Stimulated activated effector memory CD8-positive, alpha-beta T cell treated with anti-CD3 and anti-CD28 coated beads, Interleukin-12 subunit alpha, Interleukin-12 subunit beta, amount 100 ng/mL, for 72 hours (primary cell): ENCODE data around the gene SDK2.
A peak's percentile ranks its signal among the peaks of the same experiment; 100 is the strongest.

Experiments used
- ATAC-seq: fragments of 150-1000 bp; cut with Tn5 transposase; 2 replicates; pipeline ENCODE4 v1.10.0; 2021
- DNase-seq, 2 donors: peaks; one replicate each; pipeline ENCODE4 v3.0.0; 2021 to 2022; ENCODE audit warnings: low spot score in 2 of 2
- H3K27ac Mint-ChIP-seq: one replicate; pipeline ENCODE4 v1.8.0; 2022; ENCODE audit warnings: mild to moderate bottlenecking, mixed read lengths
- H3K36me3 Mint-ChIP-seq: one replicate; pipeline ENCODE4 v1.8.0; 2022; ENCODE audit warnings: mild to moderate bottlenecking, mixed read lengths
- H3K4me1 Mint-ChIP-seq: one replicate; pipeline ENCODE4 v1.8.0; 2022; ENCODE audit warnings: mixed read lengths
- H3K4me3 Mint-ChIP-seq: one replicate; pipeline ENCODE4 v1.8.0; 2022; ENCODE audit warnings: mild to moderate bottlenecking, mixed read lengths
- H3K9me3 Mint-ChIP-seq: one replicate; pipeline ENCODE4 v1.8.0; 2022; ENCODE audit warnings: mixed read lengths

SDK2 gene

GRCh38 chr17:73359352-73359751 is 284.9 kb downstream of the SDK2 start:
- DNase-seq, result no peak
- H3K36me3 Mint-ChIP-seq, result no peaks in the 10 kb centered on the region
- no peaks in the 10 kb centered on the region for H3K4me1 Mint-ChIP-seq
- no peaks in the 10 kb centered on the region for H3K9me3 Mint-ChIP-seq
- no peak for ATAC-seq
- H3K27ac Mint-ChIP-seq, result no peak overlapping the region
- H3K4me3 Mint-ChIP-seq, result no peak overlapping the region

GRCh38 chr17:73358668-73359067 is 285.6 kb downstream of the SDK2 start:
- Mint-ChIP-seq H3K4me3 (no peak overlapping the region), H3K4me1 (no peaks in the 10 kb centered on the region), H3K27ac (no peak overlapping the region), H3K9me3 (no peaks in the 10 kb centered on the region), H3K36me3 (no peaks in the 10 kb centered on the region)
- DNase-seq (no peak), ATAC-seq (no peak)

GRCh38 chr17:73357981-73358380 is 286.3 kb downstream of the SDK2 start:
- no peak overlapping the region for H3K4me3 Mint-ChIP-seq
- H3K36me3 Mint-ChIP-seq, result no peaks in the 10 kb centered on the region
- no peaks in the 10 kb centered on the region for H3K4me1 Mint-ChIP-seq
- no peak for ATAC-seq
- DNase-seq, result no peak
- H3K9me3 Mint-ChIP-seq, result no peaks in the 10 kb centered on the region
- no peak overlapping the region for H3K27ac Mint-ChIP-seq

- H3K9me3 Mint-ChIP-seq, result no peaks in the 10 kb centered on the region
- ATAC-seq (no peak), DNase-seq (no peak)
- no peak overlapping the region for H3K27ac Mint-ChIP-seq
- no peak overlapping the region for H3K4me3 Mint-ChIP-seq
- no peaks in the 10 kb centered on the region for H3K36me3 Mint-ChIP-seq
- H3K4me1 Mint-ChIP-seq, result no peaks in the 10 kb centered on the region
Measured at GRCh38 chr17:73357318-73357717, 286.9 kb downstream of the SDK2 start.

GRCh38 chr17:73356561-73357170 is 287.6 kb downstream of the SDK2 start:
- Mint-ChIP-seq H3K4me3 (no peak overlapping the region), H3K36me3 (no peaks in the 10 kb centered on the region), H3K27ac (no peak overlapping the region), H3K4me1 (no peaks in the 10 kb centered on the region), H3K9me3 (no peaks in the 10 kb centered on the region)
- no peak for DNase-seq
- no peak for ATAC-seq

- no peaks in the 10 kb centered on the region for H3K9me3 Mint-ChIP-seq
Measured at GRCh38 chr17:73354423-73355284, 289.6 kb downstream of the SDK2 start.

GRCh38 chr17:73352261-73352660 is 292.0 kb downstream of the SDK2 start:
- DNase-seq, result no peak
- no peak for ATAC-seq

More at GRCh38 chr17:73354423-73355284, 289.6 kb downstream of the SDK2 start:
- no peak for DNase-seq
- Mint-ChIP-seq H3K4me3 (no peak overlapping the region), H3K36me3 (no peaks in the 10 kb centered on the region), H3K4me1 (no peaks in the 10 kb centered on the region), H3K27ac (peak overlapping the region; percentile 43)
- ATAC-seq, result no peak

GRCh38 chr17:73351764-73352163 is 292.5 kb downstream of the SDK2 start:
- Mint-ChIP-seq H3K27ac (no peak overlapping the region), H3K36me3 (no peaks in the 10 kb centered on the region), H3K4me1 (no peaks in the 10 kb centered on the region), H3K9me3 (no peaks in the 10 kb centered on the region), H3K4me3 (no peak overlapping the region)
- no peak for DNase-seq
- ATAC-seq, result no peak

More at GRCh38 chr17:73352261-73352660, 292.0 kb downstream of the SDK2 start:
- H3K27ac Mint-ChIP-seq, result no peak overlapping the region
- H3K36me3 Mint-ChIP-seq, result no peaks in the 10 kb centered on the region
- no peaks in the 10 kb centered on the region for H3K4me1 Mint-ChIP-seq
- no peak overlapping the region for H3K4me3 Mint-ChIP-seq
- no peaks in the 10 kb centered on the region for H3K9me3 Mint-ChIP-seq

- Mint-ChIP-seq H3K4me1 (no peaks in the 10 kb centered on the region), H3K36me3 (no peaks in the 10 kb centered on the region), H3K27ac (no peak overlapping the region), H3K4me3 (no peak overlapping the region), H3K9me3 (no peaks in the 10 kb centered on the region)
- DNase-seq (no peak), ATAC-seq (no peak)
Measured at GRCh38 chr17:73350864-73351263, 293.4 kb downstream of the SDK2 start.

GRCh38 chr17:73349647-73350046 is 294.6 kb downstream of the SDK2 start:
- no peak overlapping the region for H3K4me3 Mint-ChIP-seq
- DNase-seq (no peak), ATAC-seq (no peak)
- H3K27ac Mint-ChIP-seq, result no peak overlapping the region
- no peaks in the 10 kb centered on the region for H3K9me3 Mint-ChIP-seq
- no peaks in the 10 kb centered on the region for H3K36me3 Mint-ChIP-seq
- H3K4me1 Mint-ChIP-seq, result no peaks in the 10 kb centered on the region

GRCh38 chr17:73349138-73349537 is 295.1 kb downstream of the SDK2 start:
- DNase-seq (no peak), ATAC-seq (no peak)
- H3K4me3 Mint-ChIP-seq, result no peak overlapping the region
- no peaks in the 10 kb centered on the region for H3K9me3 Mint-ChIP-seq
- no peaks in the 10 kb centered on the region for H3K4me1 Mint-ChIP-seq
- H3K27ac Mint-ChIP-seq, result no peak overlapping the region
- no peaks in the 10 kb centered on the region for H3K36me3 Mint-ChIP-seq

GRCh38 chr17:73348829-73349095 is 295.5 kb downstream of the SDK2 start:
- Mint-ChIP-seq H3K4me3 (no peak overlapping the region), H3K9me3 (no peaks in the 10 kb centered on the region)

GRCh38 chr17:73348018-73348828 is 296.0 kb downstream of the SDK2 start:
- Mint-ChIP-seq H3K4me1 (no peaks in the 10 kb centered on the region), H3K36me3 (no peaks in the 10 kb centered on the region), H3K9me3 (no peaks in the 10 kb centered on the region), H3K27ac (no peak overlapping the region), H3K4me3 (no peak overlapping the region)
- ATAC-seq (no peak), DNase-seq (no peak)

More at GRCh38 chr17:73348829-73349095, 295.5 kb downstream of the SDK2 start:
- H3K4me1 Mint-ChIP-seq, result no peaks in the 10 kb centered on the region
- H3K36me3 Mint-ChIP-seq, result no peaks in the 10 kb centered on the region
- DNase-seq, result no peak
- no peak for ATAC-seq
- H3K27ac Mint-ChIP-seq, result no peak overlapping the region

- DNase-seq, result no peak
- H3K4me1 Mint-ChIP-seq, result no peaks in the 10 kb centered on the region
- H3K36me3 Mint-ChIP-seq, result no peaks in the 10 kb centered on the region
- H3K4me3 Mint-ChIP-seq, result no peak overlapping the region
- H3K9me3 Mint-ChIP-seq, result no peaks in the 10 kb centered on the region
- H3K27ac Mint-ChIP-seq, result no peak overlapping the region
- ATAC-seq, result no peak
Measured at GRCh38 chr17:73347351-73347750, 296.9 kb downstream of the SDK2 start.

GRCh38 chr17:73346501-73347162 is 297.6 kb downstream of the SDK2 start:
- Mint-ChIP-seq H3K36me3 (no peaks in the 10 kb centered on the region), H3K4me1 (no peaks in the 10 kb centered on the region), H3K9me3 (no peaks in the 10 kb centered on the region), H3K4me3 (no peak overlapping the region), H3K27ac (no peak overlapping the region)
- no peak for DNase-seq
- ATAC-seq, result no peak
